ENCODE measurements around the gene FGF14. TPM values are rescaled to one million over a fixed set of nuclear protein-coding genes. Genes with fewer than 3 reads are reported as not detected.

FGF14 gene
- total and polyA plus RNA-seq, 2 of the 4 experiments (the other 2 are of a cell fraction): under 0.01 TPM; not detected in 1

DNA sequence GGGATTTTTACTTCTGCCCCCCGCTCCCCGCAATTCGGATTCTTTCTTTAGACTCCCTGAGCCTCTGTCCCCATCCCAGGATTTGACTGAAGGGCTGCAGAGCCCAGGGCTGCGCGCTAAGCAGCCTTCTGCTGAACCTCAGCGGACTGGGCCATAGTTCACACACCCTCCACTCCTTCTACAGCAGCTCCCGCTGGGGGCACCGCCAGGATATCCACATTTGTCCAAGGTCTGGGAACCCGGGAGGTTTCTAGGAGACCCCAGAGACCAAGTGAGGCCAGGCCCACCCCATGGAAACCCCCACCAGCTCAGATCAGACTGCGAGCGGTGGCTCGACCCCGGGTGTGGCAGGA, 486.1 kb downstream of the FGF14 start:
- Histone ChIP-seq H3K4me3 (ENCODE audit: insufficient read depth, low read depth, low read length) (no peak overlapping the region), H3K4me2 (ENCODE audit: low read depth, low read length) (no peak overlapping the region)
- 0% methylated on average over 6 of the region's 13 CpGs; no CpG with 5 or more reads in 1 of the 2 experiments for WGBS, 2 experiments (ENCODE audit: extremely low coverage in 2 of 2, insufficient read length in 1 of 2)

More for the DNA sequence above, 486.1 kb downstream of the FGF14 start:
- Histone ChIP-seq H2AK9ac (replicated peaks; ENCODE audit: low read depth, low read length, poor library complexity) (no peak overlapping the region), H3K27me3 (ENCODE audit: control insufficient read depth, insufficient read depth, low read length) (peaks cover 38% of the 10 kb centered on the region), H3K56ac (ENCODE audit: extremely low read depth, insufficient read depth, low read length) (no peak overlapping the region), H4K8ac (ENCODE audit: low read depth in 2 of 2, low read length in 2 of 2) (no peak overlapping the region), H3K27ac (ENCODE audit: insufficient read depth, low read length) (no peak overlapping the region), H3K9ac (ENCODE audit: low read depth, low read length) (no peak overlapping the region), H2AK5ac (ENCODE audit: low read depth, low read length) (no peak overlapping the region), H2BK5ac (ENCODE audit: low read depth, low read length, poor library complexity, severe bottlenecking) (no peak overlapping the region), H4K91ac (ENCODE audit: insufficient read depth, low read depth, low read length) (no peak overlapping the region), H4K20me1 (ENCODE audit: insufficient read depth, low read length) (no peaks in the 10 kb centered on the region), H3K4me1 (ENCODE audit: control insufficient read depth, insufficient read depth, low read length) (no peaks in the 10 kb centered on the region), H3K23ac (ENCODE audit: low read depth, low read length) (no peak overlapping the region), H2AFZ (replicated peaks; ENCODE audit: low read length, poor library complexity) (no peak overlapping the region), H3K79me1 (ENCODE audit: low read depth in 1 of 2, low read length in 2 of 2) (no peaks in the 10 kb centered on the region), H3K9me3 (ENCODE audit: control insufficient read depth, insufficient read depth, low read length) (no peaks in the 10 kb centered on the region), H3K14ac (replicated peaks; ENCODE audit: low read depth, low read length) (no peak overlapping the region), H3K9me1 (ENCODE audit: insufficient read depth, low read length) (no peaks in the 10 kb centered on the region), H3K4ac (ENCODE audit: low read depth, low read length) (no peak overlapping the region), H3K18ac (ENCODE audit: low read depth, low read length) (no peak overlapping the region), H4K5ac (ENCODE audit: low read depth, low read length) (no peak overlapping the region), H3K36me3 (ENCODE audit: control insufficient read depth, insufficient read depth, low read length) (no peaks in the 10 kb centered on the region), H2BK20ac (ENCODE audit: low read depth, low read length) (no peak overlapping the region), H2BK120ac (ENCODE audit: low read depth, low read length) (no peak overlapping the region), H2BK15ac (ENCODE audit: low read depth, low read length) (no peak overlapping the region)
- ChIA-PET CTCF (no interaction called here), POLR2A (ENCODE audit: unreplicated experiment) (no interaction called here)
- intact Hi-C loops (cut with micrococcal nuclease) (loop anchor here (5.0 kb wide), 1 partner anchor 403 kb away; no protein-coding TSS in a partner anchor), in situ Hi-C loops (cut with MboI; ENCODE audit: low sequenced_read_pairs) (no loop called here), dilution Hi-C loops (cut with HindIII; ENCODE audit: low sequenced_read_pairs, unreplicated experiment) (no loop called here)
- ATAC-seq (ENCODE audit: low read depth): no peak
- no peak for DNase-seq
- BruUV-seq (replicated peaks): no TSS peak
- no peak for TF ChIP-seq MXI1 (IDR thresholded peaks at IDR 0.05; ENCODE audit: borderline replicate concordance, low read depth, low read length)
- no peak for TF ChIP-seq BHLHE40 (IDR thresholded peaks at IDR 0.05; ENCODE audit: low read depth, low read length)
- TF ChIP-seq SMC3 (IDR thresholded peaks at IDR 0.05; ENCODE audit: low read depth, low read length): no peak
- TF ChIP-seq, protein P1, sequence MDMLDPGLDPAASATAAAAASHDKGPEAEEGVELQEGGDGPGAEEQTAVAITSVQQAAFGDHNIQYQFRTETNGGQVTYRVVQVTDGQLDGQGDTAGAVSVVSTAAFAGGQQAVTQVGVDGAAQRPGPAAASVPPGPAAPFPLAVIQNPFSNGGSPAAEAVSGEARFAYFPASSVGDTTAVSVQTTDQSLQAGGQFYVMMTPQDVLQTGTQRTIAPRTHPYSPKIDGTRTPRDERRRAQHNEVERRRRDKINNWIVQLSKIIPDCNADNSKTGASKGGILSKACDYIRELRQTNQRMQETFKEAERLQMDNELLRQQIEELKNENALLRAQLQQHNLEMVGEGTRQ (IDR thresholded peaks at IDR 0.05; ENCODE audit: low read depth, low read length): no peak
- TF ChIP-seq NFE2L2 (IDR thresholded peaks at IDR 0.05; ENCODE audit: low read depth, low read length): no peak
- TF ChIP-seq FOS (IDR thresholded peaks at IDR 0.05; ENCODE audit: low read depth, low read length): no peak
- no peak for TF ChIP-seq MAZ (IDR thresholded peaks at IDR 0.05; ENCODE audit: borderline replicate concordance, low read depth, low read length)
- no peak for TF ChIP-seq RFX5 (IDR thresholded peaks at IDR 0.05; ENCODE audit: low read depth, low read length)
- no peak for TF ChIP-seq CTCF (conservative IDR thresholded peaks at IDR 0.05; ENCODE audit: low read depth, low read length)
- no peak for TF ChIP-seq MAFK (IDR thresholded peaks at IDR 0.05; ENCODE audit: low read depth, low read length)
- TF ChIP-seq POLR2A (IDR thresholded peaks at IDR 0.05; ENCODE audit: low read depth, low read length): no peak
- TF ChIP-seq, protein P2, sequence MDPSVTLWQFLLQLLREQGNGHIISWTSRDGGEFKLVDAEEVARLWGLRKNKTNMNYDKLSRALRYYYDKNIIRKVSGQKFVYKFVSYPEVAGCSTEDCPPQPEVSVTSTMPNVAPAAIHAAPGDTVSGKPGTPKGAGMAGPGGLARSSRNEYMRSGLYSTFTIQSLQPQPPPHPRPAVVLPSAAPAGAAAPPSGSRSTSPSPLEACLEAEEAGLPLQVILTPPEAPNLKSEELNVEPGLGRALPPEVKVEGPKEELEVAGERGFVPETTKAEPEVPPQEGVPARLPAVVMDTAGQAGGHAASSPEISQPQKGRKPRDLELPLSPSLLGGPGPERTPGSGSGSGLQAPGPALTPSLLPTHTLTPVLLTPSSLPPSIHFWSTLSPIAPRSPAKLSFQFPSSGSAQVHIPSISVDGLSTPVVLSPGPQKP (IDR thresholded peaks at IDR 0.05; ENCODE audit: borderline replicate concordance, low read depth, low read length): no peak
- no peak for TF ChIP-seq CHD1 (IDR thresholded peaks at IDR 0.05; ENCODE audit: low read depth, low read length)
- no peak for TF ChIP-seq CEBPB (IDR thresholded peaks at IDR 0.05; ENCODE audit: low read depth, low read length)

All from IMR-90 (cell line).